GM18526 (cell line): ENCODE measurements around the gene SPATA6L.

Experiments
- POLR2A ChIP-seq: IDR thresholded peaks from 3 replicates; pipeline ENCODE4 v1.6.1; 2011; ENCODE audit not compliant: insufficient read length; ENCODE audit errors: extremely low read depth

The SPATA6L gene

DNA sequence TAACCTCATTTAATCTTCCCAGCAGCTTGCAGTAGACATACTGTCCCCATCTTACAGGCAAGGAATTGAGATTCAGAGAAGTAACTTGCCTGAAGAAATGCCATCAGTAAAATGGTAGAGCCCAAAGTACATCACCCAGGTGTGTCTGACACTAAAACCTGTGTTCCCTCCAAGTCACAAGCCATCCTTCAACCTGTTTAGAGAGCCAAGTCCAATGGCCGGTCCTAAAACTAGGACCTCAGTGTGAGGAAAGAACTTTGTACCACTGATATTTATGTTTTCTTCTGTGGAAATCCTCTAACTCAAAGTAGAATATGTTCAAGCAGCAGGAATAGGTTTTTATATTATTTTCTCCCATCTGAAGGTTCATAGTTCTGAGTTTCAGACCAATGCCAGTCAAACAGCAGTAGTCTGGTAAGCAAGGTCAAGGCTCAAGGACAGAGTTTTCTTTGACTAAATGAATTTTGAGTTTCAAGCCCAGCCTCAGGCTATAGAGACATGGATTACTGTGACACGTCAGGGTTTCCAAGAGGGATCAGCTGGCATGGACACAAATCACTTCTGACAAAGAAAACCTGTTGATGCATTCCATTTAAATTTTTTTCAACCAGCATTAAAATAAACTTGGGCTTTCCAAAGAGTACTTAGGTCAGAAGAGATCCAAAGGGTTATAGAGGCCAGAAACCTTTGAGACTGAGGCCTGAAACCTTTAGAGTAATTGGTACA is 85.1 kb downstream of the SPATA6L start:
- TF ChIP-seq POLR2A, result no peak

GRCh38 chr9:4579001-4579400 is 87.3 kb downstream of the SPATA6L start:
- TF ChIP-seq POLR2A, result no peak

DNA sequence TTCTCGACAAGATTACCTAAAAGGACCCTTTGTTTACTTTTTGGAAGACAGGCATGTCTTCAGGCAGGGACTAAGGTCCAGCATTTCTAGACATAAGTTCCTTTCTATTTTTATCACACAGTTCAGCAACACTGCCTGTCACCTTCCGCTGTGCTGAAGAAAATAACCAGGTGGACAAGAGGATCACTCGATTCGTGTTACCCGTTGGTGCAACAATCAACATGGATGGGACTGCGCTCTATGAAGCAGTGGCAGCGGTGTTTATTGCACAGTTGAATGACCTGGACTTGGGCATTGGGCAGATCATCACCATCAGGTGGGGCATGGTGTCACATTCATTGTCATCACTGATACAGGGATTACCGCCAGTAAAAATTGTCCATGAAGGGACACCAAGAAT is 89.8 kb downstream of the SPATA6L start:
- TF ChIP-seq POLR2A, result no peak

DNA sequence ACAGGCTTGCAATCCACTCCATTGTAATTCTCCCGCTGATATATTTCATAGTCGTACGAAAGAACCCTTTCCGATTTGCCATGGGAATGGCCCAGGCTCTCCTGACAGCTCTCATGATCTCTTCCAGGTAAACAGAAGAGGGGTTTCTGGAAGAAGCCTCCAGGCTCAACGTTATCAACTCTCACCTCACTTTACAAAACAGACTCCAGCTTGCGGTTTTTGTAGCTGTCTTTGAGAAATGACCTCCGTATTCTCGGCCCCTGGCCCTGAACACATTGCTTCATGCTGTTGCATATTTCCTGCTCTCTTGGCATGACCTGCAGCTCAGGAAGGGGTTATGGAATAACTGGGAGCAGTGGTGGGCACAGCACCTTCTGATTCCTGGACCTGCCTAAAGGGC is 90.3 kb downstream of the SPATA6L start:
- TF ChIP-seq POLR2A, result no peak

- no peak for TF ChIP-seq POLR2A
Measured at GRCh38 chr9:4574657-4575243, 91.5 kb downstream of the SPATA6L start.

DNA sequence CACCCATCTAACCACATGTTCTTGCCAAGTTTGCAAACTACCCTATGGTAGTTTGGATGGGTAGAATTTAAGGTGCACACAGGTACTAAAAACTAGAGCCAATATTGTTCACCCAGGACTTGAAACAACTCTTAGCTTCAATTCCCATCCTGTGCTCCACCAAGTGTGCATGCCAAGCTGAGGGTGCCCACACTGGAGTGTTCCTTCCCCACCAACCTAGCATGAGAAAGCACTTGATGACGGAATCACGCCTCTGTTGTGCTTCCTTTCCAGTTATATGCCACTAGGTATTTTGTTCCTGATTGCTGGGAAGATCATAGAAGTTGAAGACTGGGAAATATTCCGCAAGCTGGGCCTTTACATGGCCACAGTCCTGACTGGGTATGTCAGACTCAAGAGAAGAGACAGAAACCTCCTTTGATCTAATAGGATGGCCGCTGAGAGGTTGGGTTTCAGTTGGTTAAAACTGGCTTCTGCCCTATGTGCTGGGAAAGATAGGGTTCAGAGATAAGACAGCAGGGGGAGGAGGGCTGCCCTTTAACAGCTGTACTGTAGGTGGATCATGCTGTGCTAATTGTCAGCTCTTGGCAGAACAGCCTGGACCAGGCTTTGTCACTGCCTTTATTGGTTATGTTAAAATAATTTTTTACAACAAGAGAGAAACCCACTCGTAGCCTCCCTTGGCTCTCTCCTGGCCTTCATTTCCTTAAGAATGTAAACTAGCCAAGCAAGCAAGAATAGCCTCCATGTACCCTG is 92.5 kb downstream of the SPATA6L start:
- TF ChIP-seq POLR2A, result no peak

DNA sequence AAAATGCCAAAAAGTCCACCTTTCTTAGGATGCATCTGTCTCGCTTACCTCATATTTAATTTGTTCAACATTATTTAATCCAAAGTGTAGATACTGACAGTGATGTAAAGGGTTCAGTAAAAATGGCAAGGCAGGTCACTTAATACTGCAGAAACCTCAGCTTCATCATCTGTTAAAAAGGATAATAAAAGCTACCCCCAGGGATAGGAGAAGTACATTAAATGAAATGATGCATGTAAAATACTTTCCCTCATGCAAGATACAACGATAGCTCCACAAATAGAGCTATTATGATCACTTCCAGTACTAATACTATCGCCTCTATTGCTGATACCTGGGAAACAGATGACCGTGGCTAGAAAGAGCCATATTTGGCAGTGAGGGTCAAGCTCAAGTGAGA is 93.1 kb downstream of the SPATA6L start:
- no peak for TF ChIP-seq POLR2A

- TF ChIP-seq POLR2A, result no peak
Measured at GRCh38 chr9:4572184-4572826, 94.0 kb downstream of the SPATA6L start.

DNA sequence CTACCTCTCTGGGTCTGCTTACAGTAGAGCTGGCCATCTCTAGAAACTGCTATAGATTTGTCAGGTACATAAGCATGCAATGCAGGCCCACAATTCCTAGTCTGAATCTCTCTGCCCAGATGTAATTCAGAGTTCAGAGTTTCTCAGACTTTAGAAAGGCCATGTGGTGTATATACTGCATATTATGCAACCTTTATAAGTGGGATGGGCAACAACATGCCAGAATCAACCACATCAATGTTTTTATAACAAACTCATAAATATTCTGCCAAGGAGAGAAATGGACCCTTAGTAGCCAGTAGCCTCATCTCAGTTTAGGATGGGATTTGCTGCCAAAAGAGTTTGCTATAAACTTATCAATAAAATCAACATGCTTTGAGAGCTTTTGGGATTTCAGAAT is 97.2 kb downstream of the SPATA6L start:
- TF ChIP-seq POLR2A, result no peak

- no peak for TF ChIP-seq POLR2A
Measured at GRCh38 chr9:4567601-4568000, 98.7 kb downstream of the SPATA6L start.

DNA sequence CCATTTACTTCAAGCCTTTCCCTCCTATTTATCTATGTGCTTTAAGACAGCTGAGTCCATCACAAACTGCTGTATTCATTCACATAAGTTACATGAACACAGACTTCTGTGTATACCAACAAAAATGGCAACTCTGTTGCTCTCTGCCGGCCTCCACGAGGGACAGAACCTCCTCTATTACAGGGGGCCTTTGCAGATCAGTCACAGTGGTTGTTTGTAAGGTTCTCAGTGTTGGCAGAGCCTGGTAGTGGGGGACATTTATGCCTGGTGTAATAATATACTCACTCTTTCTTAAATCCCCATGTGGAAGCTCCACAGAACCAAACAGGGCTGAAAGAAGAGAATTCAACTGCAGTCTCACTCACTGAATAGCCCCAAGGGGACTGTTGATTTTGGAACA is 99.5 kb downstream of the SPATA6L start:
- TF ChIP-seq POLR2A, result no peak

DNA sequence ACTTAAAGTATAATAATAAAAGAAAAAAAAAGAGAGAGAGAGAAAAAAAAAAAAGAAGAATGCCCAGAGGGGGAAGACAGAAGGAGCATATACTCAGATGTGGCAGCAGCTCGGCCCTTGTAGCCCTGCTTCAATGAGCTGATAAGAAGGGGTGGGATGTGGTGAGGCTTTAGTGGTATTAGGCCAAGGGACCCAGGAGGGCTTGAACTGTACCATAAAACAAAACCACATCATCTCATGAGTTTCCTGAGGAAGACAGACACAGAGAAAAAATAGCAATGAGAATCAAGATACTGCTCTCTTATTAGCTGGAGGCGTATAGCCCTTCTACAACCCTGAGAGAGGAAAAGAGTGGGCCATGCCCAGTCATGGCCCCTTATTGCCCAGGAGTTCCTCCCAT is 103.2 kb downstream of the SPATA6L start:
- no peak for TF ChIP-seq POLR2A

- no peak for TF ChIP-seq POLR2A
Measured at GRCh38 chr9:4559261-4560182, 106.8 kb downstream of the SPATA6L start.

DNA sequence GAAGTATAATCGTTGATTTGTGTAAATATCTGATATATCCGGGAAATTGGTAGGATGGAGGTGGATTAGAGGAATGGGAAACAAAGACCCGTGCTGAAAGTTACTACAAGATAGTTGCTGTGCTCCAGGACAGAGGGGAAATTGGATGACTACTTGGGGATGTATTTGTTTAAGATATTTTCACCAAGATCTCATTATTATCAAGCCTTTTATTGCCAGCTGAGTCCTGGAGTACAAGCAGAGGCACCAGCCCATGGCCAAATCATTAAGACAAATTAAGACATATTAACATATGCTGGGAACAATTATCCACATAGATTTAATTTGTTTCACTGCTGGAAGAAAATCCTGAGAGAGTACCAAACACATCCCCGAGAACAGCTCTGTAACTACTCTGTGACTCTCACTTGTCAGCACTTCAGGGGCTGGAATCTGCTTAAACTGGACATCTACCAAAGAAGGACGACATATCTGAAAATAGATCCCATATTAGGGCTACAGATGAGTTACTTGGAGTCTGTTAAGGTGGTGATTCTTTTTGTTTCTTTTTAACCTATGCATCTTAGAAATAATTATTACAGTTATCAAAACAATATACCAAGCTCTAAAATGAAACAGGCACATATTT is 107.8 kb downstream of the SPATA6L start:
- no peak for TF ChIP-seq POLR2A

DNA sequence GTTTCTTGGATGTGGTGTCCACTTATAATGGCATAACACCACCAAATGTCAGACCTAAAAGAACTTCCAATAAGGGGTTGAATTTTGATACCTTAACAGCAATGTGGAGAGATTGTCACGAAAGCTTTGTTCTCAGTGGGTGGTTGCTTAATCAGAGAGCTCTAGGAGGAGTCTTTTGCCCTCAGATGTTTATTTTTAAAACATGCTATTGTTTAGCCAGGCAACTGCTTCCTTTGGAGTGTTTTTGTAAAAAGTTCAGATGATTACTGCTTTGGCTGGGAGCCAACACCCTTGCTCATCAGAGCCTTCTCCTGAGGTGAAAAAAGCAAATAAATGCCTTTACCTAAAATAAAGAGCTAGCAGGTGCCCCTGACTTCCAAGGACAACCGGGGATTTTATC is 111.0 kb downstream of the SPATA6L start:
- TF ChIP-seq POLR2A, result no peak

GRCh38 chr9:4553951-4554381 is 112.3 kb downstream of the SPATA6L start:
- no peak for TF ChIP-seq POLR2A
